HG02938 (cell line): ENCODE data around the gene DCTN1.
"Not testable (repeated sequence)": the region's sequence is repeated elsewhere in the genome, so short reads cannot be mapped to it uniquely, and the experiment has no call there.

Experiments used
- ATAC-seq: cut with Tn5 transposase; IDR thresholded peaks from one replicate; pipeline ENCODE4 v1.9.1; 2021; ENCODE audit warnings: mild to moderate bottlenecking, moderate library complexity; ENCODE audit not compliant: unreplicated experiment

DCTN1 gene

DNA sequence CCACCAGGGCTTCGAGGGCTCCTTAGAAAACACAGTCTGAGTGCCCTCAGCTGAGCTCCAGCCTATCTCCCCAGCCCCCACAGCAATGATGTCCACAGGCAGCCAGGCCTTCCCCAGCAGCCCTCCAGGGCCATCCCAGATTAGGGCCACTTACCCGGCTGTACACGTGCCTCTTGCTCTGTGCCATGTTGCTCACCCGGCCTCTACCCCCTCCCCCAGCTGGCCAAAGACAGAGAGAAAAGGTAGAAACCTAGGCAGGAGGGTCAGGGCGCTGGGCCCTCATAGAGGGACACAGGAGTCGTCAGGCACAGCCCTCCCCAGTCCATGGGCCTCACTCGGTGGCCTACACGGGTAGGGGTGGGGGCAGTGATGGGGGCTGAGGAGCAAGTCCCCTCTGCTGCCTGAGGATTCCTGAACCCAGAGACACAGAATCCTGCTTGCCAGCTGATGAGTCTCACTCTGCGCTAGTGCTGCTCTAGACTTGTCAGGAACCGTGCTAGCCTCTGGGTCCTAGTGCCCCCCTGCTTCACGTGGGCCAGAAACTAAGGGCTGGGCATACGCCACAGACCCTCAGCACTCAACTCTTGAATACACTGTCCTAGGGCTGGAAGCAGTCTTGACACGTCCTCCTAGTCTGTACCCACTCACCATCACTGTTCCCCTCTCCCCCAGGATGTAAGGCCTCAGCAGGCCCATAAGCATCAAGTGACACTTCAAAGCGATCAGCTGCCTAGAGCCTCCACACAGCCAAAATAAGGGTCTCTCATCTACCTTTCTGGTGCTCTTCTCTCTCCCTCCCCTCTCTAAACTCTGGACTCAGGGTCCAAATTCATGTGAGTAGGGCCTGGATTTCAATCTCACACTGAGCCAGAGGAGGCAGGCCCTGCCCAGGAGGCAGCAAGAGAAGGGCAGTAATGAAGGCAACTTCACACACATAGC lies at the start of gene DCTN1:
Gene DCTN1, minus strand, starts transcription at position 461 of the 939 bp plus-strand sequence. Its CDS starts 274 bp downstream, at position 187.
- no peak for ATAC-seq

DNA sequence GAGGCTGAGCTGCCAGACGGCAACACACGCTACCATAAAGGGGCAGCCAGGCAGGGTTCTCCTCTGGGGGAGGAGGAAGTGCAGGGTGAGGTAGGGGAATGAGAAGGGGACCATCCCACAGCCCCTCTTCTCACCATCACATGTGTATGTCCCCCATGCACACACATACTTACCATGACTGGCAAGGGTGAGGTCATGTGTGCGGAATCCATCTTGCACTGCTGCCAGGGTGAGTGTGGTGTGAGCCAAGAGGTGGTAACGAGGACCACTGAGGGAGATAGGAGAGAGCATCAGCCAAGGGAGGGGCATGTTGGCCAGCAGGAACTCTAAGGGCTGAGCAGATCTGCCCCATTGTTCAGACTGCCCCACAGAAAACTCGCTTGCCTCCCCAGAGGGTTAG lies 48.6 kb upstream of the DCTN1 start:
- no peak for ATAC-seq

- no peak for ATAC-seq
Measured at GRCh38 chr2:74427551-74427950, 47.4 kb upstream of the DCTN1 start.

DNA sequence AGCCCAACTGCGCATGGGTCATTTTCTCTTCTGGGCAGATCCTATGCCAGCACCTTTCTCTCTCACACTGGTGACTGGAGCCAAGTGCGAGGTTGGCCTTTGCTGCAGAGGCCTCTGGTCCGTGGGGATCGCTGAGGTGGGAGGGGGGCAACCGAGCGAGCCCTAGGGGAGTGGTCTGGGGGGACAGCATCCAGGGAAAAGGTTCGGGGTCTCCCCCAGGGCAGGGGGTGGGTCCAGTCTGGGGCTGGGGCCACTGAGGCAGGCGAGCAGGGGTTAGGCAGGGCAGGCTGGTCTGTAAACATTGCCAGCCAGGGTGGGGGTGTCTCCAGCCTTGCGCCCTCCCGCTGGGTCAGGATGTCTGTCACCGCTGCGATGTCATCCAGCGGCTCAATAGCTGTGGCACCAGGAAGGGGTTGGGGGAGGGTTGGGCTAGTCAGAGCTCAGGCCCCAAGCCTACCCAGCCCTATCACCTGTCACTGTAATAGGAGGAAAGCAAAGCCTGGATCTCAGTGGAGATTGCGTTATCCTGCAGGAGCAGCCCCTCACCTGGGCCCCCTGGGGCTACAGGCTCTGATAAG lies 46.2 kb upstream of the DCTN1 start:
- ATAC-seq: no peak

DNA sequence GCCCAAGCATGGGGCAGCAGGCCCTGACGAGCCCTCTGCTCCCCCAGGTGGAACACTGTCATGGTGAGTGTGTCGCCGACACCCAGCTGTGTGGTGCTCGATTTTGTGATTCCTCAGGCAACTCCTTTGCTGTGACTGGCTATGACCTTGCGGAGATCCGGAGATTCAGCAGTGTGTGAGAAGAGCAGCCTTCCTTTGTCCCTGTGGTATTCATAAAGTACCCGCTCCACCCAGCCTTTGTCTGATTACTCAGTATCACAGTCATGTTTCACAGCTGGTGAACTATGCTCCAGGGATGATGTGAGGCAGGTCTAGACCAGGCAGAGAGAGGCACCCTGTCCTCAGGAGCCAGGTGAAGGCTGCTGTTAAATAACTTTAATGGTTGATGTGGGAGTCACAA lies 45.4 kb upstream of the DCTN1 start:
- no peak for ATAC-seq

GRCh38 chr2:74424995-74425406 lies 44.9 kb upstream of the DCTN1 start:
- ATAC-seq: no peak

DNA sequence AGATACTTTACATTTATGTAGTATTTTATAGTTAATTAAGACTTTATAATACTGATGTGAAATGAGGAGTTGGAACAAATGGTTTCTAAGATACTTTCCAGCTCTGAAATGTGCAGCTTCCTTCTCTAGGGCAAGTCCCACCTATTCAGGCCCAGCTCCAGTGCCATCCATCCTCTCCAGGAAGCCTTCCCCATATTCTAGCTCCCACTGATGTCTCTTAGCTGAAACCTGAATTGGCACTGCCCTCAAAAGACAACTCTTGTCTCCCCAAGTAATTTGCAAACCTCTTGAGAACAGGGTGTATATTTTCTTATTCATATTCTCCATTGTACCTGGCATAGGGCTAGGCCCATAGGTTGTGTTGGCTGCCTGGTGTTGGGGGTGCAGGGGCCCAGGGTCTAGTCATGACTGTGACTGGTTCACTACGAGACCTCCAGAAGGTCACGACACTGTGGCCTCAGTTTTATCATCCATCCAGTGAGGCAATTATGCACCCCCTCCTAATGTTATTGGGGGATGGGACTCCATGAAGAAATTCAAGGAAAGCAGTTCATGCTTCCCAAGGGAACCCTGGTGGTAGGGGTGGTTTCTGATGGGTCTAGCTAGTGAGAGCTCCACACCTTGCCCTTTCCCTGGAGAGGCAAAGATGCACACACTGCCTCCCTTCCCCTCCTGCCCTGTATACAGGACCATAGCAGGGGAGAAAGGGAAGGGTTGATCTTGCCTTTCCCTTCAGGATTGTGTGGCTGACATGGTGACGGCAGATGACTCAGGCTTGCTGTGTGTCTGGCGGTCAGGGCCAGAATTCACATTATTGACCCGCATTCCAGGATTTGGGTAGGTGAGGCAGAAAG lies 44.3 kb upstream of the DCTN1 start:
- no peak for ATAC-seq

DNA sequence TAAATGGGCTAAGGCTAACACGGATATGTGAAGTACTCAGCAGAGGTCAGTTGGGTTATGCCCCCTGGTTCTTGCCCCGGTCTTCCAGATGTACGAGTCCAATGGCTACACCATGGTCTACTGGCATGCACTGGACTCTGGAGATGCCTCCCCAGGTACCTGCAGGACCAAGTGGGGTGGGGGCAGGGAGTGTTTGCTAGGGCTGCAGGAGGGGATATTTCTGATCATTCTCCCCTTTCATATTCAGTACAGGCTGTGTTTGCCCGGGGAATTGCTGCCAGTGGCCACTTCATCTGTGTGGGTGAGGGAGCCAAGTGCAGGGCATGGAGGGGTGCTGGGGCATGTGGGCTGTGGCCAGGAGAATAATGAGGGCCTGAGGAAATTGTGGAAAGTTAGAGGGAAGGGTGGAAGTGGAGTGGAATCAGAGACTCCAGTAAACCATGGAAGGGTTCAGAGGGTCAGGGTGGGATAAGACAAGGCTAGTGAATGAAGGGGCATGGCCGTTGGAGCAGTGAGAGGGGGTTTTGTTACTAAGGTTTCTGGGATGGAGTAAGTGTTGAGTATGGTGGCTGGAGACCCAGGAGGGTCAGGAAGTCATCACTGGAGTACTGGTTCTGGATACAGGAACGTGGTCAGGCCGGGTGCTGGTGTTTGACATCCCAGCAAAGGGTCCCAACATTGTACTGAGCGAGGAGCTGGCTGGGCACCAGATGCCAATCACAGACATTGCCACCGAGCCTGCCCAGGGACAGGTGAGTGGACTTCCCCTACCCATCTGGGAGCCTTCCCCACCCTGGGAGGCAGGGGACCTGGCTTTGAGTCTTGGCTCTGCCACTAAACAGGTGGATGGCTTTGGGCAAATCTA lies 43.4 kb upstream of the DCTN1 start:
- no peak for ATAC-seq

DNA sequence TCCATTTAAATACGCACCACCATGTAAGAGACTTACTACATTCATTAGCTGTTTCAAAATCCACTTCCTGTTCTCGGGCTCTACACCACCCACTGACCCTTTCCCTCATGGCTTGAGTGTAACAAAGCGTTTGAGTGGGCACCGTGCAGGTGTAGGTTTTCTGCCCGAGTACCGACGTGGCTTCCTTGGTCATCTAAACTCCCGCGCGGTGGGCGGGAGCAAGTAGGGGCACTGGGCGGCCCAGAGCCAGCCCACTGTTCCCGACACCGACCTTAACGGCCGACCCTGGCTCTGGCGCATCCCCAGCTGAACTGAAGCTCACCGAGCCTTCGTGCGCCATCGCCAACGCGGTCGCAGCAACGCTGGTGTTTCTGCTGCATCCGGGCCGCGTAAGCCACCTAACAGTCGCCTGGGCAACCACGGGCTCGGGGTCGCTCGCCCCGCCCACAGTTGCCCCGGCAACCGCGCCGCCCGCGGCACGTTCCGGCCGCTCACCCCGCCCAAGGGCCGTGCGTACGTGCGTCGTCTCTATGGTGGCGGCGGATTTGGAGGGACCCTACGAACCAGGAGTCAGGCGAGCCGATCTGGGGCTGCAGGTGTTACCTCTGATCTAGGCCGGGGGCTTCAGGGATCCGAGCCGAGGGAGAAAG lies 41.2 kb upstream of the DCTN1 start, which contains the start of the genes C2orf81 and WDR54:
Gene C2orf81, minus strand, starts transcription at position 399 of the 650 bp plus-strand sequence. Its CDS starts 59 bp downstream, at position 340.
Gene WDR54, plus strand, starts transcription at position 510 of the 650 bp plus-strand sequence. CDS start 424 bp downstream, outside the sequence.
- peak; percentile 86 for ATAC-seq

DNA sequence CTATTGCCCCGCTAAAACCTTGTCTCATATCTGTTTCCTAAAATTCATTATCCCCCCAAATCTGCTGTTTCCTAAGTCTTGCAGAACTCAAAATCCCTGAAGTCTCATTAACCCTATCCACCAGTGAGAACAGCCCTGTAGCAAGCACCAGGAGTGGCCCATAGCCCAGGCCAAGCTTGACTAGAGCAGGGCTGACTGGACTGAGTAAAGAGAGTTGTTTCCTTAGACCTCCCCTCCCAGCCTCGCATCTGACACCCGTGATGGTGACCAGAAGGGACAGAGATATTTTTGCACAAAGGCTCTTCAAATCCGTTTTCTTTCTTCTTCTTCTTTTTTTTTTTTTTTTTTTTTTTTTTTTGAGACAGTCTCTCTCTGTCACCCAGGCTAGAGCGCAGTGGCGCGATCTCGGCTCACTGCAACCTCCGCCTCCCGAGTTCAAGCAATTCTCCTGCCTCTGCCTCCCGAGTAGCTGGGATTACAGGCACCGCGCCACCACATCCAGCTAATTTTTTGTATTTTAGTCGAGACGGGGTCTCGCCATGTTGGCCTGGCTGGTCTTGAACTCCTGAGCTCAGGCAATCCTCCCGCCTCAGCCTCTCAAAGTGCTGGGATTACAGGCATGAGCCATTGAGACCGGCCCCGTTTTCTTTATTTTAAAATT lies 40.5 kb upstream of the DCTN1 start:
- ATAC-seq: not testable (repeated sequence)

- no peak for ATAC-seq
Measured at GRCh38 chr2:74420006-74420405, 39.9 kb upstream of the DCTN1 start.

GRCh38 chr2:74419345-74419744 lies 39.2 kb upstream of the DCTN1 start:
- no peak for ATAC-seq

- ATAC-seq: no peak
Measured at GRCh38 chr2:74418312-74418711, 38.2 kb upstream of the DCTN1 start.

DNA sequence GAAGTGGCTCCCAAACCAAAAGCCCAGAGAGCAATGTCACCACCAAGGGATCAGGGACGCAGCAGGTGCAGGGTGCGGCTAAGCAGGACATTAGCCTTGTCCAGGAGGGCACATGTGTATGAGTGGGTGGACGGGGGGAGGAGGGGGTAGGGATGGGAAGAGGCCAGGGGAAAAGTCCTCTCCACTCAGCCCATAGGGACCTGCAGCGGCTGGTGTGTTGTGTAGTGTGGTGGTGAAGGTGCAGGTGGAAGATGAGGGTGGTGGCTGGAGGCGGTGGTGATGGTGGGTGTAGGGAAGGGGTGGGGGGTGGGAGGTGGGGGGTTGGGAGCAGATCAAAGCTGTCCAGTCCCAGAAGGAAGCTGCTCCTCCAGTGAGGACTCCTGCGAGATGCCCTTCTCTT lies 37.7 kb upstream of the DCTN1 start:
- no peak for ATAC-seq

- no peak for ATAC-seq
Measured at GRCh38 chr2:74417197-74417596, 37.1 kb upstream of the DCTN1 start.

DNA sequence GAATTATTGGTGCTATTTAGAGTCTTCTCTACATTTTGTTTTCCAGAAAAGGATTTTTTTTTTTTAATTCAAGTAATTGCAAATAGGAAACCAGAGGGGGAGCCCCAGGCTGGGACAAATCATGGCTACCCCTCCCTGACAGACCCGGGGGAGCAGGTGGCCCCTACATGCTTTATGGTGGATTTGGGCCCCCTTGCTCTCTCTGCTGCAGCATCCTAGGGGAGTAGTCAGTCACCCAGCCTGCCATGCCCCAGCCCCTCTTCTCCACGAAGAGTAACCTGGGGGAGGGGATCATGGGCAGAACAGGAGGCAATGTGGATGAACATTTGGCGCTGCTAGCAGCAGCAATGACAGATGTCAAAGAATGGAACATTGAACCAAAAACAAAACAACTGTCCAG lies 36.7 kb upstream of the DCTN1 start:
- no peak for ATAC-seq

DNA sequence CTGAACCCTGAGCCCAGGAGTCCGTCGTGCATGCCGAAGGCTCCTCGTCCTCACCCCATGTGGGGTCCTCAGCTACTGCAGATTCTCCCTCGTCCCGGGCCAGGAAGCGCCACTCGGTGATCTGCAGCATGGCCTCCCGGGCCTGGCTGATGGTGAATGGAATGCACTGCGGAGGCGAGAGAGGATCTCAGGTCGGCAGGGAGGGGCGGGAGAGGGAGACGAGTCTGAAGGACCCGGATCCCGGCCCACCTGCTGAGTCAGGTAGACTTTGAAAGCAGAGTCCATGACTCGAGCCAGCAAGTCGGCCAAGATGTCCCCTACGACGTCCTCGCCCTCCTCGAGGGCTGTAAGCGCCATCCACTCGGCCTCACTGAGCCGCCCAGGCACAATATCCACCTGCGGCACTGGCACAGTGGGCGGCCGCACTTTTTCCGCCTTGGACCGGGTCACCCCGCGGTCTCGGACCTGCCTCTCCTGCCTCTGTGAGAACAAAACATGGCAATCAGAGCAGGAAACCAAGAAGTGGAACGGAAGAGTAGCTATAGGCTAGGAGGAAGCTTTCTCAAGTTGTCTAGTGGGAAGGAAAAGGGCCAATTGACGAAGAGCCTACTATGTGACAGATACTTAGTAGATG lies 35.8 kb upstream of the DCTN1 start:
- ATAC-seq: no peak

GRCh38 chr2:74414881-74415761 lies 35.0 kb upstream of the DCTN1 start:
- ATAC-seq: no peak
